HG03460 (cell line): ENCODE data around the gene GSDMA.
"Not testable (repeated sequence)": the region's sequence is repeated elsewhere in the genome, so short reads cannot be mapped to it uniquely, and the experiment has no call there.

Source experiments
- ATAC-seq: cut with Tn5 transposase; IDR thresholded peaks from one replicate; pipeline ENCODE4 v1.9.1; 2021; ENCODE audit not compliant: unreplicated experiment

GSDMA gene

DNA sequence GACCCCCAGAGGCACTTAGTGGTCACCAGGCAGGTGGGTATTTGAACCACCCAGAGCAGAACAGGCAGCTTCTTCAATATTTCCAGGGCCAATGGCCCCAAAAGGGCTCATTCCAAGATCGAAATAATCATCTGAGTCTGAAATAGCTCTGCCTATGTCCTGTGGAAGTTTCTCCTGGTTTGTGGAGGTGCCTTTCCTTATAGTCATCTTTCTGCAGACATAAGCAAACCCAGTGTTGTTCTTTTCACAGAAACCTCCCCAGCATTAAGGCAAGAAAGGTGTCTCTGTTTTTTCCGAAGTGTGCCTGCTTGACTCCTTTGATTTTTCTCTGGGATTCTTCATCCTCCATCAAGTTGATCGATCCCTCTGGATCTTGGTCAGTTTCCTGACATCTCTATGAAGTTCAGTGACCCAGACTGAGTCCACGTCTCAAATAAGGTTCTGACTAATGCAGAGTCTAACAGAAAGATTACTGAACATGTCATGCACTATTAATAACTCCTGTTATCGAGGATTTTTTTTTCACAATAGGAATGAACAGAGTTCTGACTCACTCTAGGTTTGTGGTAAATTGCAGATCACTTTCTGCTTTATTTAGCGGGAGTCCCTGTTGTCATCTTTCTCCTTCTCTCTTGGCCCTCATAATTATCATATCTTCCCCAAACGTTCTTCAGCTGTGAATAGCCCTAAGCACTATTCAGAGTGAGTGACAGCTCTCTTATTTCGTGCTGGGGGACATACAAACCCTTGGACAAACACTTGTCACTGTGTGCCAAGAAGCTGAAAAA lies 33.8 kb upstream of the GSDMA start:
- ATAC-seq: no peak

DNA sequence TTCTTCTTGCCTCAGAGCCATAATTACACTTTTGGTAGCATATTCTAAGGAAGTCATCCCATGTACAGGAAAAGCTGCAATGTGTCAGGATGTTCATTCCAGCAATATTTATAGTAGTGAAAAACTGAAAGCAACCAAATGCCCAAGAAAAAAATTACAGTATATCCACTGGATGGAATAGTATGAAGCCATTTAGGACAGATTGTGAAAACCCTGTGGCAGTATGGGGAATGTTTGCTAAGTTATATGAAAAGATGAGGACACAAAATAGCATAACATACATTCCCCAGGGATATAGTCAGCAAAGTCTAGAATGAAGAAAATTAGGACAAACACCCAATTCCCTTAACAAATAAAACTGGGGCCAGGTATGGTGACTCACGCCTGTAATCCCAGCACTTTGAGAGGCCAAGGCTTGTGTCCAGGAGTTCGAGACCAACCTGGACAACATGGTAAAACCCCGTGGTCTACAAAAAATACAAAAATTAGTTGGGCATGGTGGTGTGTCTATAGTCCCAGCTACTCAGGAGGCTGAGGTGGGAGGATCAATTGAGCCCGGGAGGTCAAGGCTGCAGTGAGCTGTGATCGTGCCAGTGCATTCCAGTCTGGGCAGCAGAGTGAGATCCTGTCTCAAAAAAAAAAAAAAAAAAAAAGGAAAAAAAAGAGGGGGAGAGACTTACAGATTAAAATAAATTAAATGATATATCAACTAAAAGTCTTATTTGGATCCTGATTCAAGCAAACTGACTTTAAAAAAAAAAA lies 33.0 kb upstream of the GSDMA start:
- ATAC-seq: no peak

DNA sequence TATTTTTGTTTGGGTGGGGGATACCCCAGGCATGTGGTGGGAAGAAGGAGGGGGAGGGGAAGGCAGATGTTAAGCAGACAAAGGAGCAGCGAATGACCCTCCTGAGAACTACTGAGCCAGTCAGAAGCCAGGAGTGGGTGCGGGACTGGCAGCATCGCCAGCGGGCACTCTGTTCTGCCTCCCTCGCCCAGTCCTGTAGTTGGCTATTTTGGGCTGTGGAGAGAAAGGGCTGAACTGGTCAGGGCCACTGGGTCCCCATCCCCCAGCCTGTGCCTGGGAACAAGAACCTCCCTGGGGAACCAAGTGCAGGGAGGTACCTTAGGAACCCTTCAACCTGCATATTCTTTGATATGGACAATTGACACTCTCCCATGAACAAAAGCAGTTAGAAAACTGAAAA lies 28.9 kb upstream of the GSDMA start:
- ATAC-seq: no peak

DNA sequence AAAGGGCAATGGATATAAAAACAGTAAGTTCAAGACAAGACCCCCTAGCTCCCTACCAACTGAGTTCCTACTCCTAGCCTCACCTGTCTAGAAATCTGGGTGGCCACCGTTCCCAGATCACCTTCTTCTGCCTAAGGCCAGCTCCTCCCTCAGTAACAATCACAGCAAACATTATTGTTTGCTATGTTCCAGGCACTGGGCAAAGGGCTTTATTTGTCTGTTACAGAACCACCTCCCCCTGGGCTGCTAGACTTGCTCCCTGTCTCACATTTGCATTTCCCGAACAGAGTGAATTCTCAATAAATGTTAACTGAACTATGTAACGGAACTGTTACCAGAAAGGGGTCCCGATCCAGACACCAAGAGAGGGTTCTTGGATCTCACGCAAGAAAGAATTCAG lies 28.5 kb upstream of the GSDMA start:
- ATAC-seq: no peak

DNA sequence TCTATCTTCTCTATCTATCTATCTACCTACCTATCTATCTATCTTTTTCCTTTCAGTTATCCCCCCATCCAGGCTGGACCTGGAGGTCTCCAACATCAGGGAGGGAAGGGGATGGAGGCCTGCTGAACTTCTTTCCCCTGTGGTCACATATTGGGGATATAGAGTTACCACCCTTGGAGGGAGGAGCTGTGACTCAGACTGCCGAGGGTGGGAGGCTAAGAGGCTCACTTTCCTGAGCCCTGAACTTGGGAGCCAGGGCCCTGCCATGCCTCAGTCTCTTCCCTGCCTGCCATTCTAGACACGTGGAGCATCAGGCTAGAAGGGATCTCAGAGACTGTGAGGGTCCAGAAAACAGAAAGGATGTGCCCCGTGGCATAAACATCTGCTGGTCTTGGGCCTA lies 26.9 kb upstream of the GSDMA start:
- no peak for ATAC-seq

DNA sequence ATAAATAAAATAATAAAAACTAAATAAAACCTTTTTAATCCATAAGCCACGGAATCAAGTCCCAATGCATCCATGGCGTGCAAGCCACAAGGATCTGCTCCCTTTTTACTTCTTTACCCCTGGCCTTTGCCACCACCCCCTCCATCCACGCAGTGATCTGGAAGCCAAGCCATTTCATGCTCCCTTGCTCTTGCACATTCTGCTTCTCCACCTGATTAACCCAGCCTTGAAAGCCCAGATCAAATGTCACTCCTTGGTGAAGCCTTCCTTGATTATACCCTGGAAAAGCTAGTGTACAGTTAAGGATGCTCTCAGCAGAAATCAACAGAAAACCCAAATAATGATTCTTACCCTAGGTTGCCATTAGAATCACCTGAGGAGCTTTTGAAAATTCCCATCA lies 25.4 kb upstream of the GSDMA start:
- ATAC-seq: no peak

DNA sequence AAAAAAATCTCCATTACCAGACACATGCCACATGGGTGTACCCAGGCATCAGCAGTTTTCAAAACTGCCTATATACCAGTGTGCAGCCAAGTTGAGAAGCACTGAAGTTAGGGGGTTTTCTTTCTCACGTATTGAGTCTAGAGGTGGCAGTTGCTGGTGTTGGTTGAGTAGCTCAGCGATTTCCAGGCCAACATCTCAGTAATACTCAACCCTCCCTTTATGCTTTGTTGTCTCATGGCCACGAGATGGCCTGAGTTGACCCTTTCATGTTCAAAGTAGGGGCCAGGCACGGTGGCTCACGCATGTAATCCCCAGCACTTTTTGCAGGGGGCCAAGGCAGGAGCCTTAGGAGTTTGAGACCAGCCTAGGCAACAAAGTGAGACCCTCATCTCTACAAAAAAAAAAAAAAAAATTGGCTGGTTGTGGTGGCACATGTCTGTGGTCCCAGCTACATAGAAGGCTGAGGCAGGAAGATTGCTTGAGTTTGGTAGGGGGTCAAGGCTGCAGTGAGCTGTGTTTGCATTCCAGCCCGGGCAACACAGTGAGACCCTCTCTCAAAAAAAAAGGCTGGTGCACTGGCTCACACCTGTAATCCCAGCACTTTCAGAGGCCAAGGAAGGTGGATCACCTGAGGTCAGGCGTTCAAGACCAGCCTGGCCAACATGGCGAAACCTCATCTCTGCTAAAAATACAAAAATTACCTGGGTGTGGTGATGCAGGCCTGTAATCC lies 24.5 kb upstream of the GSDMA start:
- no peak for ATAC-seq

DNA sequence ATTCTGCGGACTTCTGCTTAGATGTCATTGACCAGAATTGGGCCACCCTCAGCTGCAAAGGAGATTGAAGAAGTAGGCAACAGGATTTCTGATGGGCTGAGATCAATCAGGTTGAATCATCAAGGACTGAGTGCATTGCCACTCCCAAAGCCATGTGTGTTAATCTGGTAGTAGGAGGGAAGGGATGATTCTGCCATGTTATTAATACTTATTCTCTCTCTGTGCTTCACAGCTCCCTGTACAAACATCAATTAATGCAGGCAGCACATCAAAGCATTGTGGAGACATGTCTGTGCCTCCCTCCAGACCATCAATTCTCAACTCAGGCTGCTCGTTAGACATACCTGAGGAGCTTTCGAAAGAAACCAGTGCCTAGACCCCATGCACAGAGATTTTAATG lies 23.7 kb upstream of the GSDMA start:
- ATAC-seq: no peak

DNA sequence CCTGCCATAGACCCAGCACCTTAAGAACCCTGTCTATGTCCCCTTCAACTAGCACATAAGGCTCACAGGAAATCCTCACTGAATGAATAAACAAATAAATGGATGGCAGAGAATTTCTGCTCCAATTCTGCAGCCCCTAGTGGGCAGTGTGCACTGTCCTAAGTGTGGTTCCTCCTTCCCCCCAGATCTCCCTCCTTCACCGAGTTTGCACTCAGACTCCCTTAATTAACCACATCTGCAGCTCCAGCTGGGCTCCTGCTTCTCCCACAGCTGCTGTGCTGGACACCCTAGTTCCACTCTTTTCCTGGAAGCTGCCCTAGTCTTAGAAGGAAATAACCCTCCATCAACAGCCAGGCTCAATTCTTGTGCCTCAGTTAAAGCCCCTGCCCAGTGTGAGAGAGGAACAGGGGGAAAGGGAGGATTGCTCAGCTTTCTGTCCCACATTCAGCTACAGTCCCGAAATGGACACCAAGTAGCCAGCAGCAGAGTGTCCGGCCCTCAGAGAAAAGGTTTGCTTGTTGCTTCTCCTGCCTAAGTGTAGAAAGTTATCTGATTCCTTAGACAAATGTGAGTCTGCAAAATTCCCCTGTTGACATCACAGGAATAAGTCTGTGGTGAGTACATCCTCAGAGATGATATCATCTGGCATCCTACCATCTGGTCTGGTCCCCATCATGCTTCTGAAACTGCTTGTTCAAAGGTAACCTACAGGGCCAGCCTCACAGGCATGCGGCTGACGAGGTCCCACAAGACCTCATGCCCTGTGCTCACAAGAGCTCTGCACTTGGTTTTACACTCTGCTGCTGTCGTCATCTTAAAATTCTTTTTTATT lies 23.0 kb upstream of the GSDMA start:
- no peak for ATAC-seq

DNA sequence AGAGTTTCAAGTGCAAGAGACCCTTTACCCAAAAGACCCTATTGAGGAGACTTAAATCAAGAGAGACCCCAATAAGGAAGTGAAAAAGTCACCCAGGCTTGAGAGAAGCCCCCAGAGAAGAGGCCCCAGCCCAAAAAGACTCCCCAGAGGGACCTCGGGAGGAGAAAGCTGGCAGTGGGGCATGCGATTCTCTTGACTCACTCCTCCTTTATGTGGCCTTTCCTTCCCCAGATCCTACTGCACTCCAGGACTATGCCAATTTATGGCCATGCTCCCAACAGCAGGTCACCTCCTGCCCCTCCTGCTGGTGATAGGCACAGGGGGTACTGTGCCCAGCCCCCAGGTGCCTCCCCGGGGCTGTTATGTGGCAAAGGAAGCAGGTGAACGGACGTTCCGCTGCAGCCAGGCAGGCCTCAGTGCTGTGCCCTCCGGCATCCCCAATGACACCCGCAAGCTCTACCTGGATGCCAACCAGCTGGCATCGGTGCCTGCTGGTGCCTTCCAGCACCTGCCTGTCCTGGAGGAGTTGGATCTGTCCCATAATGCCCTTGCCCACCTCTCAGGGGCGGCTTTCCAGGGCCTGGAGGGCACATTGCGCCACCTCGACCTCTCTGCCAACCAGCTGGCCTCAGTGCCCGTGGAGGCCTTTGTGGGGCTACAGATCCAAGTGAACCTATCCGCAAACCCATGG lies 19.0 kb upstream of the GSDMA start:
- ATAC-seq: no peak

DNA sequence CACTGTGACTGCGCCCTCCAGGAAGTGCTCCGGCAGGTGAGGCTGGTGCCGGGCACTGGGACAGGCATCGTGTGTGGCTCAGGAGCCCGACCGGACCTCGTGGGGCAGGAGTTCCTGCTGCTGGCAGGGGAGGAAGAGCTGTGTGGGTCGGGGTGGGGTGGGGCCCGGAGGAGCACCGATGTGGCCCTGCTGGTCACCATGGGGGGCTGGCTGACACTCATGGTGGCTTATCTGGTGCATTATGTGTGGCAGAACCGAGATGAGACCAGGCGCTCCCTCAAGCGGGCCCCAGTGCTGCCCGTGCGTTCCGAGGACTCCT lies 18.5 kb upstream of the GSDMA start:
- ATAC-seq: no peak

DNA sequence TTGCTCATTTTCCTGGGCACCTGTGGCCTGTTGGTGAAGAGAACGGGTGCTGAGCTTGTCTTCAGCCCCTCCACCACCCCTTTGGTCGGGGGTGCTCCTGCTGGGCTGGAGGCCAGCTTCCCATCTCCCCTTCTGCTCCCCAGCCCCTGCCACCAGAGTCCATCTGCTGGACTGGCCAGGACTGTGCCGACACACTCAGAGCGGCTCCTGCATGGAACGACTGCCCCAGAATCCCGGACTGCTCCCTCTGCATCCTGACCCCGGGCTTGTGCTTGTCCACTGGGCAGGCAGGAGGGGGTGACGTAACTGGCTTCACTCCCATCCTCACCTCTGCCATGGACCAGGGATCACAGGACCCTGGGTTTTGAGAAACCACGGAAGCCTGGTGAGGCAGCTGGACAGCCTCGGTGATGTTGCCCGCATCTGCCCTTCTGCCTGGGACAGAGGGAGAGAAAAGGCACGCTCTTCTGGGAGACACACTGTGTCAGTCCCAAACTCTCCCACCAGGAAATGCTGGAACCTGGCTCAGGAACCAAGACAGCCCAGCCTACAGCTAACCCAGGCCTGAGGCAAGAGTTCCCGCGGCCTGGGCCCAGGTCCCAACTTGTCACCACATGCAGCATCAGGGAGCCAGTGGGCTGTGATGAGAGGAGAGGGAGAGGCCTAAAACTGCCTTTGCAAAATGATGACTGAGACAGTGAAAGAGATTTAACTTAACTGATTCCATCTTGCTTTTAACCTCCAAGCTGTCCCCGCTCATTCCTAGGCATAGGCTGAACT lies 16.1 kb upstream of the GSDMA start:
- ATAC-seq: no peak

DNA sequence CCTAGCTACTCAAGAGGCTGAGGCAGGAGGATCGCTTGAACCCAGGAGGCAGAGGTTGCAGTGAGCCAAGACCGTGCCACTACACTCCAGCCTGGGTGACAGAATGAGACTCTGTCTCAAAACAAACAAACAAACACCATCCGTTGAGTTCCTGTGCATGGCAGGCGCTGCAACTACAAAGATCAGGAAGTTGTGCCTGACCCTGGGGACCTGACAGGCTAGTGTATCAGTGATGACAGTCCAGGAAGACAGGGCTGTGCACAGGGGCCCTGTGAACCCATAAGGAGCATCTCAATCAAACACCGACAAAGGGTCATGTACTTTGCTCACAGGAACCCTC lies 14.3 kb upstream of the GSDMA start:
- ATAC-seq: not testable (repeated sequence)

DNA sequence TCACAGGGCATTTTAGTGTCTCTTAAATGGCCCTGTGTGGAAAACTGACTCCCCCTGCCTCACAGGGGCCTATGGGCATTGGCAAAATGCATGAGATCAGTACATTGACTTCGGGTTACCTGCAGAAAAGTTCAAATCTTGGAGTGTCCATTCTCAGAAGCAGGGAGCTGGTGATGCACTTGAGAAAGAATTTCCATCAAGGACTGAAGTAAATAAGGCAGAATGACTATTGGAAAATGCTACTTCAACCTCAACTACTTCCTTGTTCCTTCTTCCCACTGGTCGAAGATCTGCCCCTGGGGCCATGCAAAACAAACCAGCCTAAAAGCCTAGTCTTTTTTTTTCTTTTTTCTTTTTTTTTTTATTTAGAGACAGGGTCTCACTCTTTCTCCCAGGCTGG lies 13.8 kb upstream of the GSDMA start:
- no peak for ATAC-seq

DNA sequence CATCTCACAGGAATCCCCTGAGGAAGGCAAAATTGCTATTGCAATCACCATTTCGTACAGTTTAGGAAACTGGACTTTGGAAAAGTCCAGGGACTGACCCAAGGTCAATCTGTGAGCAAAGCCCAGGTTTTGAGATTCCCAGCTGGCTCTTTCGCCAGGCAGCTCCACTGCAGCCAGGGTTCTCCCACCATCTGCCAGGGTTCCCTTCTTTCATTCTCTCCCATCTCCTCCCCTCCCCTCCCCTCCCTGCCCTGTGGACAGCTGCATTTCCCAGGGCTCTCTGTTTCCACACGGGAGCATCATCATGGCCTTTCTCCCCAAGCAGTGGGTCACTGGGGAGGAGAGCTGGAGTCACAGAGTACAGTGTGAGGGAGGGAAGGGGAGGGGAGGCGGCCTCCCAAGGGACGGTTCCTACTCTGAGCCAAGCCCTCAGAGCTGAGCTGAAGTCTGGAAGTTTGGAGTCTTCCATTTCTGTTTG lies 11.9 kb upstream of the GSDMA start:
- no peak for ATAC-seq

DNA sequence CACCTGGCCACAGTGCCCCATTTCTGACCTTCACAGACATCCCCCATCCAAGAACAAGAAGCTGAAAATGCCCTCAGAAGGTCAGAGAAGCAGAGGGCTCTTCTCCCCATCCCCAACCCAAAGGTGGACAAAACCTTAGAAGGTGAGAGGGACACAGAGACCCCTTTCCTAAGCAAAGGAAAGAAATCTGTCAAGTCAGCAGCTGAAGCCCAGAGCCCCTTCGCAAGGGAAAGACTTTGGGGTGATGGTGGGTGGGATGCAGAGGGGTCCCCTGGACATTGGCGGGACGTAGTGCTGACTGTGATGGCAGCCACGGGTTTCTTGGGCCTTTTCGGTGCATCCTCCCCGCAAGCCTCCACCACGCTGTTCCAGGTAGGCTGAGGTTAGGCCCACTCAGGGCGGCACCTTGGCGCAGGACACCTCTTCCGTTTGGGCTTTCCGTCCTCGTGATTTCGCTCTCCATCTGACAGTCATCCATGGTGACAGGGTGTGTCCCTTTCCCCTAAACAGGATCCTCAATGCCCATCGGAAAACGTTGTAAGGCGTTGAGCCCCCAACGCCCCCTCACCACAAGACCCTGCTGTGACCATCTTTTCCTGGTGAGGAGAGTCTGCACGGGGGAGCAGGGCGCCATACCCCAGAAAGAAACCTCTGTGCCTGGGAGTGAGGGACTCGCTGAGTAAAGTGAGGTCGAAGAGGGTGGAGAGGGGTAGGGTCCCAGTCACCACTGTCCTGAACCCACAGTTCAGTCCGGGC lies 10.7 kb upstream of the GSDMA start:
- no peak for ATAC-seq

DNA sequence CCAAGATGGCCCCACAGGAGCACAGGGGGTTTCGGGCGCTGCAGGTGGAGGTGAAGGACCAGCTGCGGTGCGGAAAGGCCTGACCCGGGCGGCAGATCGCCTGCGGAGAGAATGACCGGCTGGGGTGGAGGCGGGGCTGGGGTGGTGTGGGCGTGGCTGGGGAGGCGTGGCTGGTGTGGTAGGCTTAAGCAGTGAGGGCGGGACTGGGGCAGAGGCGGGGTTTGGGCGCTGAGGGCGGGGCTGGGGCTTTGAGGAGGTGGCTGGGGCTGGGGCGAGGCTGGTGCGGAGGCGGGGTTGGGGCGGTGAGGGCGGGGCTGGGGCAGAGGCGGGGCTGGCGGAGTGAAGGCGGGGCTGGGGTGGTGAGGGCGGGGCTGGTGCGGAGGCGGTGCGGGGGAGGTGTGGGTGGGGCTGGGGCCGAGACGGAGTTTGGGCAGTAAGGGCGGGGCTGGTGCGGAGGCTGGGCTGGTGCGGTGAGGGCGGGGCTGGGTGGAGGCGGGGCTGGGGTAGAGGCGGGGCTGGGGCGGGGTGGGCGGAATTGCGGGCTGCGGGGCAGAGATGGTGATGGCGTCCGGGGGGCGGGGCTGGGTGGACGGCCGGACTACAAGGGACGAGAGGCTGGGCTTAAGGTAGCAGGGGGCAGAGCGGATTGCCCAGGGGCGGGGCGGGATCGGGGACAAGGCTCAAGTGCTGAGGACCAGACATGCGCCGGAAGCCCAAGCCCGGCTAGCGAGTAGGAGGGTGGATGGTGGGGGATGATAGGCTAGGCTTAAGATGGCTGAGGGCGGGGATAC lies 9.9 kb upstream of the GSDMA start:
- peak; percentile 73 for ATAC-seq

DNA sequence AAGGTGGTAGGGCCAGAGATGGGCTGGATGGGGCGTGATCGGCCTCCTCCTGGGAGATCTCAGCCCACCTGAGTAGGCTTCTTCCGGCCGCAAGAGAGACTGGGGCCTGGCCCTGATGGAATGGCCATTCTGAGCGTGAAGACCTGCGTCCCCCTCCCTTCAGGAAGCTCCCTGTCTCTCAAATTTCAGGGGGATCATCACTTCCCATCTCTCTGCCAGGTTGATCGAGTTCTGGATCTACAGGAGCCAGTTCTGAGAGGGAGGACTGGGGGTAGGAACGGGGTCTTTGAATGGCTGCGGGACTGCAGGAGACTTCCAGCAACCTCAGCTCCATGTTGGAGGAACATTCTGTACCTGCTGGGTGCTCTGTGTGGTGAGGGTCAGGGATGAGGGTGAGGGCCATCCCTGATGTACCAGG lies 9.3 kb upstream of the GSDMA start:
- no peak for ATAC-seq
